Measurements from ENCODE around the gene MYO5A. TPM values are rescaled to one million over a fixed set of nuclear protein-coding genes. Genes with fewer than 3 reads are reported as not detected.
"Not testable (repeated sequence)": the region's sequence is repeated elsewhere in the genome, so short reads cannot be mapped to it uniquely, and the experiment has no call there.

MYO5A gene
- polyA plus RNA-seq = 1 to 10 TPM in 3 of 4 donors, under 1 TPM in 1; 0.45 to 3.0 (median 1.6) TPM
- long read RNA-seq, donor 1 = 0 reads
- long read RNA-seq, donor 2 = 0 reads
- long read RNA-seq, donor 3 = 0 reads
- long read RNA-seq, donor 4 = 0 reads
- long read RNA-seq, donor 5 = 0 reads
- long read RNA-seq, donor 6 = 0 reads
- long read RNA-seq, donor 7 = 0 reads
- long read RNA-seq, donor 8 = 0 reads
- long read RNA-seq, donor 9 = 0 reads
- long read RNA-seq, donor 10 = 0 reads

DNA sequence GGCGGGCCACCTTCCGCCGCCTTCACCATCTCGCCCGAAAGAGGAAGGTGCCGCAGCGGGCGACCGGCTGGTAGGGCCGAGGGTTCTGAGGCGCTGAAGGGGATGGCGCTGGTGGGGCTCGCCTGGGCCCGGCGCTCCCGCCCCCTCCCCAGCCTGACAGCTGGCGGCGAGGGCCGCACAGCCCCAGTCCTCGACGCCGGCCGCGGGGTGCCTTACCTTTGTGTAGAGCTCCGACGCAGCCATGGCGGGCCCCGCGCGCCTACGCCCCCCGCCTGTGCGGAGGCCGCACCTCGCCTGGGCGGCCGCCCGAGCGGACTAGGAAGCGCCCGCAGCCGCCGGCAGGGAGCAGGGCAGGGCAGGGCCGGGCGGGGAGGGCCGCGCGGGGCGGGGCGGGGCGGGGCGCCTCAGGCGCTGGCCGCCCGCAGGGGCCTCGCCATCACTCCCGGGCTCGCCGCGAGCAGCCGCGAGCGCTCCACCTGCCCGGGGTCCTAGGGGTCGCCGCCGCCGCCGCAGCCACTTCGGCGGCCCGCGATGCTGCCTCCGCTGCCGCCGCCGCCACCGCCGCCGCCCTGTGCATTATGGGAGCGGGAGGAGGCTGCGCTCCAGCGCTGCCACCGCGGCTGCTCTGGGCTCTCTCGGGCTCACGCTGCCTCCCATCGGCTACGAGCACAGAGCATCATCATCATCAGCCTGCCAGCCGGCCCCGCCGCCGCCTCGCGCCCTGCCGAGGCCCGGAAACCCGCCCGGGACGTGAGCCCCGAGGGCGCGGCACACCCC lies at the start of gene MYO5A:
MYO5A (minus strand) TSS at position 317 of the 777 bp plus-strand sequence; CDS start at position 243, 74 bp downstream.
- peak; percentile 57 to 79 for DNase-seq
- peaks cover 0 to 46% (median 4%) of the 10 kb centered on the region in 3 donors for H3K27me3 ChIP-seq (ENCODE audit: control insufficient read depth in 3 of 3, insufficient read depth in 3 of 3, low read length in 3 of 3)

DNA sequence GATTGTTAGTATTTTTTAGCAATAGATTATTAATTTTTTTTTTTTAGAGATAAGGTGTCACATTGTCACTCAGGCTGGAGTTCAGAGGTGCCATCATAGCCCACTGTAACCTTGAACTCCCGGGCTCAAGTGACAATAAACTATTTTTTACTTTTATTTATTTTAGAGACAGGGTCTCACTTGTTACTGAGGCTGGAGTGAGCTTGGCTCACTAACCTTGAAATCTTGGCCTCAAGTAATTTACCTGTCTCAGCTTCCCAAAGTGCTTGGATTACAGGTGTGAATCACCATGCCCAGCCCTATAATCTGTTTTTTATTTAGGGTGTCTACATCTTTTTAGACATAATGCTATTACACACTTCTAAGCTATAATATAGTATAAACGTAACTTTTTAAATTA lies 48.0 kb upstream of the MYO5A start:
- WGBS, 3 donors = 90 to 96% (median 95%) methylated on average over 2 of the region's 2 CpGs
- no peaks in the 10 kb centered on the region for H3K9me3 ChIP-seq (ENCODE audit: control insufficient read depth in 2 of 2, insufficient read depth in 1 of 2, low read depth in 1 of 2, low read length in 1 of 2)
- no peak overlapping the region for H3K4me3 ChIP-seq (ENCODE audit: low read depth in 1 of 3, low read length in 3 of 3)
- no peaks in the 10 kb centered on the region for H3K4me1 ChIP-seq (ENCODE audit: control insufficient read depth in 3 of 3, insufficient read depth in 2 of 3, low read depth in 1 of 3, low read length in 2 of 3)
- no peak overlapping the region for H3K27ac ChIP-seq (ENCODE audit: low read depth in 1 of 3, low read length in 2 of 3)
- peaks cover 0 to 3% (median 0%) of the 10 kb centered on the region in 3 donors for H3K36me3 ChIP-seq (ENCODE audit: control insufficient read depth in 3 of 3, insufficient read depth in 2 of 3, low read depth in 1 of 3, low read length in 3 of 3)
- FAIRE-seq (no peak), DNase-seq (no peak)
- no peaks in the 10 kb centered on the region for H3K27me3 ChIP-seq (ENCODE audit: control insufficient read depth in 3 of 3, insufficient read depth in 3 of 3, low read length in 3 of 3)

More for the DNA sequence above, at the start of gene MYO5A:
- peak within 1 kb of the TSS; percentile 38 to 73 (median 61) for H3K4me3 ChIP-seq (ENCODE audit: low read depth in 1 of 3, low read length in 3 of 3)
- peaks cover 0 to 9% (median 0%) of the 10 kb centered on the region in 3 donors for H3K4me1 ChIP-seq (ENCODE audit: control insufficient read depth in 3 of 3, insufficient read depth in 2 of 3, low read depth in 1 of 3, low read length in 2 of 3)
- H3K9me3 ChIP-seq (ENCODE audit: control insufficient read depth in 2 of 2, insufficient read depth in 1 of 2, low read depth in 1 of 2, low read length in 1 of 2) = no peaks in the 10 kb centered on the region
- H3K27ac ChIP-seq (ENCODE audit: low read depth in 1 of 3, low read length in 2 of 3) = peak within 1 kb of the TSS in 2 of 3 donors; percentile 55 to 79
- H3K36me3 ChIP-seq (ENCODE audit: control insufficient read depth in 3 of 3, insufficient read depth in 2 of 3, low read depth in 1 of 3, low read length in 3 of 3) = no peaks in the 10 kb centered on the region
- FAIRE-seq = no peak
- 0 to 1% (median 1%) methylated on average over 51 to 103 of the region's 103 CpGs for WGBS, 3 donors

- H3K4me1 ChIP-seq (ENCODE audit: control insufficient read depth in 3 of 3, insufficient read depth in 2 of 3, low read depth in 1 of 3, low read length in 2 of 3); H3K36me3 ChIP-seq (ENCODE audit: control insufficient read depth in 3 of 3, insufficient read depth in 2 of 3, low read depth in 1 of 3, low read length in 3 of 3); DNase-seq; H3K27ac ChIP-seq (ENCODE audit: low read depth in 1 of 3, low read length in 2 of 3); FAIRE-seq; H3K9me3 ChIP-seq (ENCODE audit: control insufficient read depth in 2 of 2, insufficient read depth in 1 of 2, low read depth in 1 of 2, low read length in 1 of 2); H3K4me3 ChIP-seq (ENCODE audit: low read depth in 1 of 3, low read length in 3 of 3); H3K27me3 ChIP-seq (ENCODE audit: control insufficient read depth in 3 of 3, insufficient read depth in 3 of 3, low read length in 3 of 3): not testable (repeated sequence)
- WGBS, 3 donors = 83 to 87% (median 86%) methylated on average over 7 of the region's 7 CpGs
Measured at GRCh38 chr15:52575573-52575972, 46.9 kb upstream of the MYO5A start.

GRCh38 chr15:52575072-52575471 lies 46.4 kb upstream of the MYO5A start:
- no peak for FAIRE-seq
- 94 to 99% (median 98%) methylated on average over 2 of the region's 2 CpGs for WGBS, 3 donors
- Histone ChIP-seq H3K36me3 (ENCODE audit: control insufficient read depth in 3 of 3, insufficient read depth in 2 of 3, low read depth in 1 of 3, low read length in 3 of 3) (no peaks in the 10 kb centered on the region), H3K4me1 (ENCODE audit: control insufficient read depth in 3 of 3, insufficient read depth in 2 of 3, low read depth in 1 of 3, low read length in 2 of 3) (no peaks in the 10 kb centered on the region), H3K4me3 (ENCODE audit: low read depth in 1 of 3, low read length in 3 of 3) (no peak overlapping the region), H3K27me3 (ENCODE audit: control insufficient read depth in 3 of 3, insufficient read depth in 3 of 3, low read length in 3 of 3) (no peaks in the 10 kb centered on the region), H3K9me3 (ENCODE audit: control insufficient read depth in 2 of 2, insufficient read depth in 1 of 2, low read depth in 1 of 2, low read length in 1 of 2) (no peaks in the 10 kb centered on the region), H3K27ac (ENCODE audit: low read depth in 1 of 3, low read length in 2 of 3) (no peak overlapping the region)
- no peak for DNase-seq

DNA sequence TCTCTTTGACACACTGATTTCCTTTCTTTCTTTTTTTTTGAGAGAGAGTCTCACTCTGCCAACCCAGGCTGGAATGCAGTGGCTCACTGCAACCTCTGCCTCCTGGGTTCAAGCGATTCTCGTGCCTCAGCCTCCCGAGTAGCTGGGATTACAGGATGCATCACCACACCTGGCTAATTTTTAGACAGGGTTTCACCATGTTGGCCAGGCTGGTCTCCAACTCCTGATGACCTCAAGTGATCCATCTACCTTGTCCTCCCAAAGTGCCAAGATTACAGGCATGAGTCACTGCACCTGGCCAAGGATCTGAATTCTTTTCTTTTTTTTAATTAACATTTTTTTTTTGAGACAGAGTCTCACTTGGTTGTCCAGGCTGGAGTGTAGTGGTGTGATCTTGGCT lies 45.9 kb upstream of the MYO5A start:
- H3K4me1 ChIP-seq (ENCODE audit: control insufficient read depth in 3 of 3, insufficient read depth in 2 of 3, low read depth in 1 of 3, low read length in 2 of 3); H3K4me3 ChIP-seq (ENCODE audit: low read depth in 1 of 3, low read length in 3 of 3); FAIRE-seq; H3K27ac ChIP-seq (ENCODE audit: low read depth in 1 of 3, low read length in 2 of 3); H3K27me3 ChIP-seq (ENCODE audit: control insufficient read depth in 3 of 3, insufficient read depth in 3 of 3, low read length in 3 of 3); DNase-seq; H3K9me3 ChIP-seq (ENCODE audit: control insufficient read depth in 2 of 2, insufficient read depth in 1 of 2, low read depth in 1 of 2, low read length in 1 of 2); H3K36me3 ChIP-seq (ENCODE audit: control insufficient read depth in 3 of 3, insufficient read depth in 2 of 3, low read depth in 1 of 3, low read length in 3 of 3): not testable (repeated sequence)
- WGBS, 3 donors = 71 to 91% (median 75%) methylated on average over 3 of the region's 3 CpGs

DNA sequence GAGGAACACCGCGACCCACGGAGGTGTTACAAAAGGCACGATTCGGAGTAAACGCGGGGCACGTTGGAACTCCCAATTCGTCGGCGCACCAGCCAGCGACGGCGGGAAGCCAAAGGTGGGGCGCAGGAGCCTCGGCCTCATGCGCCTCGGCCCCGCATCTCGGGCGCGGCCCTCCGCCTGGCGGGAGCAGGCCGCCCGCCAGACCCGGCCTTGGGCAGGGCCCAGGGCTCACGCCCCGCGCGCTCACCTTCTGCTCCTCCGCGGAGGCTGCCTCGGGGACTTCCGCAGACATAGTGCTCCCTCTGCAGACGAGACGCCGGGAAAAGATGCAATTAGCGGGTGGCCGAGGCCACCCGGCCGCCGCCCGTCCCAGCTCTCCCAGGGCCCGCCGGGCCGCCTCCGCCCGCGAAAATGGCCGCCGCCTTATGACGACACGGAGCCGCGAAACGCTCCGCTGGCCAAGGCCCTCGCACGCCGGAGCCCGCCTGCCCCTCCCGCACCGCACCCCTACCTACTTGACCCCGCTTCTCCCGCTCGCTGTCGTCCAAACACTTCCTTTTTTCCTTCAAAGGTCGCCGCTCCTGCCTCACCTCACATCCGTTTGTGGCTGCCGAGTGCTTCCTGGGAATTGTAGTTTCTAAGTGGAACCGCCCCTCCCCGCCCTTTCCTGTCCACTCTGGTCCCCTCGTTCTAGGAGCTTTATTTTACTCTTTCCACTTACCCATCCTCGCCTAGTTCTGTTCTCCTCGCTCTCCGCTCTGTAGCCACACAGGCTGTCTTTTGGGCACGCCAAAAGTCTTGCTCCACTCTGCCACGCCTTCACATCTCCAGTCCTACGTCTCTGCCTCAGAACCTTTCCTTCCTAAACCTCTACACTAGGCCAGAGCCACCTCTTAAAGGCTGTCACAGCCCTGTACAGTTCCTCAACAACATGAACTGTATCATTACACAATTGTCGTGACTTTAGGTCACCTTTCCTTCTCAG lies 40.2 kb upstream of the MYO5A start, which contains the start of gene ARPP19:
ARPP19 (minus strand) TSS at position 430 of the 985 bp plus-strand sequence; CDS start at position 292, 138 bp downstream.
- WGBS, 3 donors = 5 to 9% (median 8%) methylated on average over 53 to 82 of the region's 82 CpGs

DNA sequence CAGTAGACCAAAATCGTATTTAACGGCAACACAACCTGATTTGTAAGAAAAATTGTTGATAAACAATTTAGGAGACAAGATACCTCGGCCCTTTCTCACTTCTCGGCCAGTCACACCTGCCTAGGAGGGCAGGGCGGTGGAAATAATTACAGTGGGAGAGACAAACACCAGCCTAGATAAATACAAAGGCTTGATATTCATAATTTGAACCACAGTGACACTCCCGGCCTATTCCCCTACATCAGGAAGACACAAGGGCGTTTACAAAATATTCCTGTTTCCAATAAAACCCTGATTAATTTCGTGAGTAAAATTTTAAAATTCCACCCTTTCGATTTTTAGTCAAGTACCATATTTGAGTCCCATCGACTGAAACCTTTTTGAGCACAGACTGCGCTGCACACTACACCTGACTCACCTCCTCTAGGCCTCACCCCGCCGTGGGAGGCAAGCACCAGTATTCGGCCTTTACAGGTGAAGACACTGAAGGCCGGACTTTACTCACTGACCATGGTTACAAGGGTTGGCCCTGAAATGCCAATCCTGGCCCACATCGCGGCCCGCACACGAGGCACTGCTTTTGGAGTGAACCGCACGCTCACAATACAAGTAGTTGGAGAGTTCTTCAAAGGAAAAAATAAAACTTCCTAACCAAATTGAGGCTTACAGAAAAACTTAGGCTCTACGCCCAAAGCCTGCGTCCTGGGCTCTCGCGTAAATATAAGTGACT lies 39.4 kb upstream of the MYO5A start:
- Histone ChIP-seq H3K36me3 (ENCODE audit: control insufficient read depth in 3 of 3, insufficient read depth in 2 of 3, low read depth in 1 of 3, low read length in 3 of 3) (peaks cover 0 to 2% (median 0%) of the 10 kb centered on the region in 3 donors), H3K4me3 (ENCODE audit: low read depth in 1 of 3, low read length in 3 of 3) (peak overlapping the region; percentile 67 to 77 (median 74)), H3K9me3 (ENCODE audit: control insufficient read depth in 2 of 2, insufficient read depth in 1 of 2, low read depth in 1 of 2, low read length in 1 of 2) (no peaks in the 10 kb centered on the region), H3K27ac (ENCODE audit: low read depth in 1 of 3, low read length in 2 of 3) (peak overlapping the region; percentile 86 to 99 (median 98)), H3K4me1 (ENCODE audit: control insufficient read depth in 3 of 3, insufficient read depth in 2 of 3, low read depth in 1 of 3, low read length in 2 of 3) (peaks cover 0 to 15% (median 5%) of the 10 kb centered on the region in 3 donors), H3K27me3 (ENCODE audit: control insufficient read depth in 3 of 3, insufficient read depth in 3 of 3, low read length in 3 of 3) (no peaks in the 10 kb centered on the region)
- WGBS, 3 donors = 1 to 3% (median 2%) methylated on average over 25 of the region's 25 CpGs
- DNase-seq = peak in 1 of 2 donors; percentile 83
- FAIRE-seq = no peak

More for the DNA sequence above, 40.2 kb upstream of the MYO5A start, which contains the start of gene ARPP19:
- FAIRE-seq (no peak), DNase-seq (peak; percentile 95)
- Histone ChIP-seq H3K27me3 (ENCODE audit: control insufficient read depth in 3 of 3, insufficient read depth in 3 of 3, low read length in 3 of 3) (no peaks in the 10 kb centered on the region), H3K4me1 (ENCODE audit: control insufficient read depth in 3 of 3, insufficient read depth in 2 of 3, low read depth in 1 of 3, low read length in 2 of 3) (peaks cover 0 to 13% (median 5%) of the 10 kb centered on the region in 3 donors), H3K27ac (ENCODE audit: low read depth in 1 of 3, low read length in 2 of 3) (peak within 1 kb of the TSS; percentile 86 to 99 (median 98)), H3K36me3 (ENCODE audit: control insufficient read depth in 3 of 3, insufficient read depth in 2 of 3, low read depth in 1 of 3, low read length in 3 of 3) (peaks cover 0 to 2% (median 0%) of the 10 kb centered on the region in 3 donors), H3K4me3 (ENCODE audit: low read depth in 1 of 3, low read length in 3 of 3) (peak within 1 kb of the TSS; percentile 67 to 77 (median 74)), H3K9me3 (ENCODE audit: control insufficient read depth in 2 of 2, insufficient read depth in 1 of 2, low read depth in 1 of 2, low read length in 1 of 2) (no peaks in the 10 kb centered on the region)
